Effector memory CD4-positive, alpha-beta T cell (primary cell): ENCODE measurements around the gene TMEM150B.

ENCODE experiments used
- DNase-seq, 3 donors: peaks; one replicate each; pipeline ENCODE4 v3.0.0-alpha.2; 2020
- H3K27ac ChIP-seq: 2 replicates; pipeline ENCODE4 v1.7.0; 2013; ENCODE audit warnings: mild to moderate bottlenecking, low read length, moderate library complexity; ENCODE audit not compliant: insufficient read depth, poor library complexity, severe bottlenecking
- H3K27me3 ChIP-seq: replicated peaks from 2 replicates; pipeline ENCODE4 v1.7.0; 2013; ENCODE audit warnings: mild to moderate bottlenecking, low read length; ENCODE audit not compliant: insufficient read depth, control insufficient read depth, poor library complexity, severe bottlenecking
- H3K36me3 ChIP-seq: 2 replicates; pipeline ENCODE4 v1.7.0; 2013; ENCODE audit warnings: mild to moderate bottlenecking, low read length, moderate library complexity; ENCODE audit not compliant: control insufficient read depth, insufficient read depth
- H3K4me1 ChIP-seq: 2 replicates; pipeline ENCODE4 v1.7.0; 2013; ENCODE audit warnings: low read length, mild to moderate bottlenecking; ENCODE audit not compliant: control insufficient read depth, insufficient read depth, poor library complexity, severe bottlenecking
- H3K4me3 ChIP-seq: 2 replicates; pipeline ENCODE4 v1.7.0; 2013; ENCODE audit warnings: low read length, low read depth, mild to moderate bottlenecking; ENCODE audit not compliant: insufficient read depth, poor library complexity, severe bottlenecking
- H3K9me3 ChIP-seq: 2 replicates; pipeline ENCODE4 v1.7.0; 2013; ENCODE audit warnings: mild to moderate bottlenecking, low read length, moderate library complexity; ENCODE audit not compliant: control insufficient read depth
- total RNA-seq, 3 donors: gene quantifications; one replicate each; lab custom pipeline; 2026; lab: John Stamatoyannopoulos, UW

The TMEM150B gene
- 0 to 0.17 (median 0) reads per million in 3 donors for total RNA-seq

- no peaks in the 10 kb centered on the region for H3K27me3 ChIP-seq
- no peak within 1 kb of the TSS for H3K27ac ChIP-seq
- no peaks in the 10 kb centered on the region for H3K4me1 ChIP-seq
- H3K4me3 ChIP-seq: no peak within 1 kb of the TSS
- no peak for DNase-seq
- H3K9me3 ChIP-seq: no peaks in the 10 kb centered on the region
- no peaks in the 10 kb centered on the region for H3K36me3 ChIP-seq
Observed at GRCh38 chr19:55325172-55325571, at the start of gene TMEM150B. Gene TMEM150B (minus strand): TSS chr19:55325341. CDS start chr19:55321036, 4,305 bp downstream.

- peaks cover 9% of the 10 kb centered on the region for H3K4me1 ChIP-seq
- no peak overlapping the region for H3K4me3 ChIP-seq
- peaks cover 54% of the 10 kb centered on the region for H3K27me3 ChIP-seq
- no peaks in the 10 kb centered on the region for H3K9me3 ChIP-seq
- no peak overlapping the region for H3K27ac ChIP-seq
- DNase-seq: no peak
- no peaks in the 10 kb centered on the region for H3K36me3 ChIP-seq
Observed at GRCh38 chr19:55373993-55374757, 49.0 kb upstream of the TMEM150B start.

- Histone ChIP-seq H3K9me3 (no peaks in the 10 kb centered on the region), H3K27ac (no peak overlapping the region), H3K4me3 (no peak overlapping the region), H3K36me3 (no peaks in the 10 kb centered on the region), H3K4me1 (peaks cover 15% of the 10 kb centered on the region), H3K27me3 (peaks cover 61% of the 10 kb centered on the region)
- no peak for DNase-seq
Observed at GRCh38 chr19:55373306-55373992, 48.3 kb upstream of the TMEM150B start.

GRCh38 chr19:55372316-55373081 lies 47.4 kb upstream of the TMEM150B start:
- DNase-seq: peak in 1 of 3 donors; percentile 16
- Histone ChIP-seq H3K9me3 (no peaks in the 10 kb centered on the region), H3K27ac (no peak overlapping the region), H3K36me3 (no peaks in the 10 kb centered on the region), H3K4me1 (peaks cover 15% of the 10 kb centered on the region), H3K27me3 (peaks cover 67% of the 10 kb centered on the region), H3K4me3 (no peak overlapping the region)

- H3K9me3 ChIP-seq: no peaks in the 10 kb centered on the region
- no peaks in the 10 kb centered on the region for H3K36me3 ChIP-seq
- H3K27ac ChIP-seq: no peak within 1 kb of the TSS
- H3K27me3 ChIP-seq: peaks cover 64% of the 10 kb centered on the region
- no peak for DNase-seq
- peaks cover 15% of the 10 kb centered on the region for H3K4me1 ChIP-seq
- peak within 1 kb of the TSS; percentile 45 for H3K4me3 ChIP-seq
Observed at GRCh38 chr19:55370305-55370988, 45.3 kb upstream of the TMEM150B start, which contains the start of gene IL11. Gene IL11 (minus strand): TSS chr19:55370463. CDS start chr19:55370310, 153 bp downstream.

GRCh38 chr19:55369653-55370304 lies 44.6 kb upstream of the TMEM150B start:
- no peaks in the 10 kb centered on the region for H3K9me3 ChIP-seq
- H3K27ac ChIP-seq: no peak overlapping the region
- peak in 1 of 3 donors; percentile 14 for DNase-seq
- H3K4me3 ChIP-seq: peak overlapping the region; percentile 45
- H3K4me1 ChIP-seq: peaks cover 15% of the 10 kb centered on the region
- no peaks in the 10 kb centered on the region for H3K36me3 ChIP-seq
- H3K27me3 ChIP-seq: peaks cover 60% of the 10 kb centered on the region

GRCh38 chr19:55368701-55369563 lies 43.8 kb upstream of the TMEM150B start:
- Histone ChIP-seq H3K27ac (no peak overlapping the region), H3K27me3 (peaks cover 52% of the 10 kb centered on the region), H3K4me1 (peaks cover 15% of the 10 kb centered on the region), H3K4me3 (no peak overlapping the region), H3K36me3 (no peaks in the 10 kb centered on the region), H3K9me3 (no peaks in the 10 kb centered on the region)
- no peak for DNase-seq

GRCh38 chr19:55368106-55368505 lies 43.0 kb upstream of the TMEM150B start:
- Histone ChIP-seq H3K9me3 (no peaks in the 10 kb centered on the region), H3K4me3 (no peak overlapping the region), H3K27me3 (peaks cover 44% of the 10 kb centered on the region), H3K36me3 (no peaks in the 10 kb centered on the region), H3K27ac (no peak overlapping the region), H3K4me1 (peaks cover 15% of the 10 kb centered on the region)
- no peak for DNase-seq
